ENCODE data around the gene CASTOR1.

DNA sequence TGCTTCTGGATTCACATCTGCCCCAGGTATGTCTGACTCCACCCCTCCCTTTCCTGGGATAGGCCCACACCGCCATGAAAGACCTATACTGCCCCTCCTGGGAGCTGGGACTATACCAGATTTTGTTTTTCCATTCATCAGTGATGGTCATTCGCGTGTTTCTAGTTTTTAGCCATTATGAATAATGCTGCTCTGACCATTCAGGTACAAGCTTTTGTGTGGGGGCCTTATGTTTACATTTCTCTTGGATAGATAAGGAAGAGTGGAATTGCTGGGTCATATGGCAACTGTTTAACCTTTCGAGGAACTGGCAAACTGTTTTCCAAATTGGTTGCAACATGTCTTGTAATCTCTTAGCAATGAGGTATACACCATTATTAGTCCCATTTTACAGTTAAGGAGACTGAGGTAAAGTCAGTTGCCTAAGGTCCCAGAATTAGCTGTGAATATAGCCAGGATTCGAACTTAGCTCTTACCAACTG lies 38.6 kb upstream of the CASTOR1 start:
- no peak for TF ChIP-seq MAX (IDR thresholded peaks at IDR 0.05; ENCODE audit: insufficient read depth, insufficient read length)
- TF ChIP-seq CTCF (IDR thresholded peaks at IDR 0.05; ENCODE audit: extremely low read depth in 1 of 2, insufficient read depth in 1 of 2, low read depth in 1 of 2, low read length in 2 of 2): no peak
- TF ChIP-seq EZH2 (IDR thresholded peaks at IDR 0.05; ENCODE audit: borderline replicate concordance, low read depth, low read length, severe bottlenecking): no peak
- TF ChIP-seq MYC (IDR thresholded peaks at IDR 0.05; ENCODE audit: low read depth, low read length): no peak
- TF ChIP-seq POLR2AphosphoS5 (IDR thresholded peaks at IDR 0.05; ENCODE audit: insufficient read depth, low read depth, low read length): no peak
- TF ChIP-seq POLR2A (IDR thresholded peaks at IDR 0.05; ENCODE audit: low read depth, low read length): no peak

Data from endothelial cell of umbilical vein (primary cell).